NB4 (cell line): ENCODE results near the gene PTPRG.

Experiments
- CTCF ChIP-seq: IDR thresholded peaks from one replicate; pipeline ENCODE4 v1.5.1; 2012; ENCODE audit warnings: low read depth, low read length
- POLR2A ChIP-seq: IDR thresholded peaks from 2 replicates; pipeline ENCODE4 v1.6.1; 2011; ENCODE audit warnings: mild to moderate bottlenecking; ENCODE audit not compliant: insufficient read length; ENCODE audit errors: extremely low read depth

- no peak for TF ChIP-seq CTCF
- TF ChIP-seq POLR2A: no peak
Observed at GRCh38 chr3:61997101-61997500, 435.7 kb downstream of the PTPRG start.
